Ovary (tissue), 3 donors: ENCODE data around the gene LHX4.

ENCODE experiments used
- CTCF ChIP-seq, 3 donors: fragments of 450-650 bp in 2 of 3; fragments of 200-600 bp in 1 of 3; IDR thresholded peaks; one replicate each; pipeline versions ENCODE4 v1.5.1 to v1.8.0; 2016 to 2022; ENCODE audit warnings: antibody characterized with exemption in 3 of 3, mild to moderate bottlenecking in 1 of 3
- EP300 ChIP-seq: sonication (generic); formaldehyde crosslinking; IDR thresholded peaks from one replicate; pipeline ENCODE4 v1.6.1; 2017; ENCODE audit warnings: antibody characterized with exemption
- POLR2A ChIP-seq: fragments of 450-650 bp; IDR thresholded peaks from one replicate; pipeline ENCODE4 v1.6.1; 2017; ENCODE audit warnings: antibody characterized with exemption, mild to moderate bottlenecking, moderate library complexity
- donor health status: DM: no; HTN: no; CAD: no.

DNA sequence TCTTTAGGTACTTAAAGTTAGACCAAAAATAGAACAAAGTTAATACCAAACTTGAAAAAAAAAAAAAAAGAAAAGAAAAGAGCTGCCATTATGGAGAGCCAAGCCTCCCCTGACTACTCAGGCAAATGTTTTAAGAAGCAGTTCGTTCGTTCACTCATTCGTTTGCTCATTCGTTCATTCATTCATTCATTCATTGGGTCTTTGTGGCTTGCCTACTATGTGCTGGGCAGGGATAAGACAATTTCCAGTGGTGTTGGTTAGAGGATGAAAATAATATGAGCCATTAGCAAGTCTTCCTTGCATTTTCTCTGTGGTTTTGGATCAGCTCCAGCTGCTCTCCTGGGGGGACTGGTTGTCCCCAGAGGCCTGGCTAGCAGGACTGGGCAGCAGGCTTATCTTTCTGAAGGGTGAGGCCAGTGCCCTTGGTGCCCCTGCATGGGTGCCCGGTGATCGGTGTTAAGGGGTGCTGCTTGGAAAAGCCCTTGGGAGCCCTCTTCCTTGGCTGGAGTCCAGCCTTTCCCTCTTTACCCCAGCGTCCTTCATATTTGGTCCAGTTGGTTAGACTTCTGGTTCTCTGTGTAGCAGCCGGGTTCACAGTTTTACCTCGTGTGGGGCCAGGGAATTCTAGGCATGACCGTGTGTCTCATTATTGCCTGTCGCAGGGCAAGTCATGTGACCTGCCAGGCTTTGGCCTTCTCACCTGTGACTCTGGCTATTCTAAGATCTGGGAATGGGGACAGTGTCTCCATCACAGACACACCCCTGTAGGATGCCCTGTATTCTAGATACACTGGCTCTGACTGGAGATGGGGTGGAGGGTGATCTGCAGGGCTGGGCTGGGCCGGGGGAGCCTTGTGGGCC lies 32.8 kb downstream of the LHX4 start:
- TF ChIP-seq CTCF (IDR thresholded peaks at IDR 0.05) (no peak), POLR2A (no peak), EP300 (no peak)
